HG03442 (cell line): ENCODE measurements around the gene PAM16.
"Not testable (repeated sequence)": the region's sequence is repeated elsewhere in the genome, so short reads cannot be mapped to it uniquely, and the experiment has no call there.

Experiments
- ATAC-seq: cut with Tn5 transposase; IDR thresholded peaks from one replicate; pipeline ENCODE4 v1.9.1; 2021; ENCODE audit warnings: mild to moderate bottlenecking, moderate library complexity; ENCODE audit not compliant: unreplicated experiment

Gene PAM16

DNA sequence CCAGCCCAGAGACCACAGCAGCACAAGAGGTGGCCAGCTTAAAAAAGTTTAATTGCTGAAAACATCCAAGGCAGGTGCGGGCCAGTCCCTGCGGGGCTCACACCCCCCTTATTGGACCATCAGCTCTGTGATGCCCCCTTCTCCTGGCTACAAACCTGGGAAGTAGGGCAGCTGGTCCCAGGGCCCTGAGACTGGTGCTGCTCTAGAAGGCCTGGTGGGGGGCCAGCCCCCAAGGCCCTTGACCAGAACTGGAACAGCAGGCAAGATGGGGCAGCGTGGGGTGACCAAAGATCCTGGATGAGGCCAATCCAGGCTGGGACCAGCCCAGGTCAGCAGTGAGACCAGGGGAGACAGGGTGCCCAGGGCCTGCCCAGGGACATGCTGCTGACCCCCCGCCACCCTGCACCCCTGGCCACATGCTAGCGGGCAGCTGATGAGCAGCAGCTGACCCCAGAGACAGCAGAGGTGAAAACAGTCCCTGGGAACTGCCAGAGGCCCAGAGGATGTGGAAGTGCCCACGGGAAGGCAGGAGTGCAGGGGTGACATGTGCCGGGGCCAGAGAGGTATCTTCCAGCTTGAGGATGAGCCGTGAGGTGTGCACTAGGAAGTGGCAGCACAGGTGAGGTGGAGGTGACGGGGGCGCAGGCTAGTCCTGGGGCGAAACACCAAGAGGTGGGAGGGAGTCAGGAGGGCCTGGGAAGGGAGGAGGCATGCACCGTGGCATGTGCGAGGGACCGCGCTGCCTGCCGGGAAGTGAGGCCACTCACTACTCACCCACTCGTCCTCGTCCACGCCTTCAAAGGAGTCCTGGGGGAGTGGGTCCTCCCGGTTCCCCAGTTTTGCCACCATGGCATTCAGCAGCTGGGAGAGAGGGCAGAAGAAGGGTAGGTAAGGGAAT lies 3.6 kb upstream of the PAM16 start:
- no peak for ATAC-seq

DNA sequence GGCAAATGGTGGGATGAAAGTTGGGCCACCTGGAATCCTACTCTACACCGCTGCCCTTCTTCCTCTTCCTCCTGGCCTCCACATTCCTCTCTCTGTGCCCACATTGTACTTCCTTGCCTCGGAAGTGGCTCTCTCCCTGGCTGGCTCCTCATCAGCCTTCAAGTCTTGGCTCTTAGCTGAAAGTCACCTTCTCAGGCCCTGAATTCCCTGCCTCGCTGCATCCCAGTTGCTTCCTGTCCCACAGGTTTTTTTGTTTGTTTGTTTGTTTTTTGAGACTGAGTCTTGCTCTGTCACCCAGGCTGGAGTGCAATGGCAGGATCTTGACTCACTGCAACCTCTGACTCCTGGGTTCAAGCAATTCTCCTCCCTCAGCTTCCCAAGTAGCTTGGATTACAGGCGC lies 2.6 kb upstream of the PAM16 start:
- no peak for ATAC-seq

DNA sequence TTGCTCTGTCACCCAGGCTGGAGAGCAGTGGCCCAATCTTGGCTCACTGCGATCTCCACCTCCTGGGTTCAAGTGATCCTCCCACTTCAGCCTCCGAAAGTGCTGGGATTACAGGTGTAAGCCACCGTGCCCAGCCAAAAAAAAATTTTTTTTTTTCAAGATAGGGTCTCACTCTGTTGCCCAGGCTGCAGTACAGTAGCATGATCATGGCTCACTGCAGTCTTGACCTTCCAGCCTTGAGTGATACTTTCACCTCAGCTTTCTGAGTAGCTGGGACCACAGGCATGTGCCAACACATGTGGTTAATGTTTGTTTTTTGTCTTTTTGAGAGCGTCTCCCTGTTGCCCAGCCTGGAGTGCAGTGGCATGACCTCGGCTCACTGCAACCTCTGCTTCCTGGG lies 1.7 kb upstream of the PAM16 start:
- no peak for ATAC-seq

DNA sequence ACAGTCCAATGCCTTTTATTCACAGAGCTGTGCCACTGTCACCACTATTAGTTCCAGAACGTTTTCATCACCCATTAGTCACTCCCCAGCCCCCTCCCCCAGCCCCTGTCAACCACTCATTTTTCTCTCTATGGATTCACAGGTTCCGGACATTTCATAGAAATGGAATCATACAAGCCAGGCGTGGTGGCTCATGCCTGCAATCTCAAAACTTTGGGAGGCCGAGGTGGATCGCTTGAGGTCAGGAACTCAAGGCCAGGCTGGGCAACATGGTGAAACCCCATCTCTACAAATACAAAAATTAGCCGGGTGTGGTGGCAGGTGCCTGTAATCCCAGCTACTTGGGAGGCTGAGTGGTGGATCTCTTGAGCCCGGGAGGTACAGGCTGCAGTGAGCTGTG lies 759 bp upstream of the PAM16 start:
- no peak for ATAC-seq

DNA sequence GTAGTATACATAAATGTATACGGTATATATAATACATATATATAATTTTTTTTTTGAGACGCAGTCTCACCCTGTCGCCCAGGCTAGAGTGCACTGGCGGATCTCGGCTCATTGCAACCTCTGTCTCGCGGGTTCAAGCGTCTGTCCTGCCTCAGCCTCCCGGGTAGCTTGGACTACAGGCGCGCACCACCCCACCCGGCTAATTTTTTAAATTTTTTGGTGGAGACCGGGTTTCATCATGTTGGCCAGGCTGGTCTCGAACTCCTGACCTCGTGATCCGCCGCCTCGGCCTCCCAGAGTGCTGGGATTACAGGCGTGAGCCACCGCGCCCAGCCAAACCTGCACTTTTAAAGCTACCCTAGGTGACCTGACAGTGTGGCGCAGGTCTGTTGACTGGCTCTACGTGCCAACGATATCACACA lies 745 bp downstream of the PAM16 start:
- no peak for ATAC-seq

DNA sequence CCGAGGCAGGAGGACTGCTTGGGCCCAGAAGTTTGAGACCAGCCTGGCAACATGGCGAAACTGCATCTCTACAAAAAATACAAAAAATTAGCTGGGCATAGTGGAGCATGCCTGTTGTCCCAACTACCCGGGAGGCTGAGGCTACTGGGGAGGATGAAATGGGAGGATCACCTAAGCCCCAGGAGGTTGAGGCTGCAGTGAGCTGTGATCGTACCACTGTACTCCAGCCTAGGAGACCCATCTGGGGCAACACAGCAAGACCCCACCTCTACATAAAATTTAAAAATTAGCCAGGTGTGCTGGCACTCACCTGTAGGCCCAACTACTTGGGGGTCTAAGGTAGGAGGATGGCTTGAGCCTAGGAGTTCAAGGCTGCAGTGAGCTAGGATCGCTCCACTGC lies 1.8 kb downstream of the PAM16 start:
- ATAC-seq = no peak

DNA sequence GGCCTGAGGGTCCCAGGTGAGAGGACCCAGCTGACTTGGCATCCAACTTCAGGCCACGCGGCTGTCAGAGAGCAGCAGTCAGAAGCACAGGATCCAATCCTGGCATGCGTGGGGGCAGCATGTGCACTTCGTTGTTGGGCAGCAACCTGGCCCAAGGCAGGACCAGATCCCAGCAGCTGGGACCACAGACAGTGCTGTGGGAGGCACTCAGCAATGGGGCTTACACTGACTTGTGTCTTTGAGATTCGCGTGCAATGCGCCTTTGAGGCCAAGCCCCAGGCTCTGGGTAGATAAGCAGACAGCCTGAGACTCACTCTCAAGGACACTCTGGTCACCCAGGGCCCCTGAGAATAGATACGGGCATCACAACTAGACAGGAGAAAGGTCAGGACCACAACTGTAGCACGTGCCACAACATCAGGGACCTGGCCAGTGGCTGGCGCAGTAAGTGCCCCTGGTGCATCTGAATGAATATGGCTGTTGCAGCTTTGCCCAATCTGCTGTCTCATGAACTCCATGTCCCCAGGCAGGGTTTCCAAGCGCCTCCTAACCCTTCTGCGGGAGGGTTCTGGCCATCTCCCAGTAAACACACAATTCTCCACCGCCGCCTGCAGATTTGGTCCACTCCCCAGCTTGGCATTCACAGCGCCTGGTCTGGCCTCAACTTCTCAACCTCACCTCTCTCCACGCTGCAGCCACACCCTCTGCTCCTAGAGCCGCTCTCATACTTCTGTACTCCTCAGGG lies 3.2 kb downstream of the PAM16 start:
- no peak for ATAC-seq

DNA sequence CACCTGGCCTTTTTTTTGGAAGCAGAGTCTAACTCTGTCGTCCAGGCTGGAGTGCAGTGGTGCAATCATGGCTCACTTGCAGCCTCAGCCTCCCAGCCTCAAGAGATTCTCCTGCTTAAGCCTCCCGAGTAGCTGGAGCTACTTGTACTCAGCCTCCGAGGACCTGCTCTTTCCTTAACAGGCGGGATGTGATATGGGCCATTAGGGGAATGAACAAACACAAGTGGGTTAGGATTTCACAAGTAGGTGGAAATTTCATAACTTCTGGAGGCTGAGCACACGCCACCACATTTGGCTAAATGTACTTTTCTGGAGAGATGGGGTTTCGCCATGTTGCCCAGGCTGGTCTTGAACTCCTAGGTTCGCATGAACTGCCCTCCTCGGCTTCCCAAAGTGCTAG lies 4.1 kb downstream of the PAM16 start:
- no peak for ATAC-seq

DNA sequence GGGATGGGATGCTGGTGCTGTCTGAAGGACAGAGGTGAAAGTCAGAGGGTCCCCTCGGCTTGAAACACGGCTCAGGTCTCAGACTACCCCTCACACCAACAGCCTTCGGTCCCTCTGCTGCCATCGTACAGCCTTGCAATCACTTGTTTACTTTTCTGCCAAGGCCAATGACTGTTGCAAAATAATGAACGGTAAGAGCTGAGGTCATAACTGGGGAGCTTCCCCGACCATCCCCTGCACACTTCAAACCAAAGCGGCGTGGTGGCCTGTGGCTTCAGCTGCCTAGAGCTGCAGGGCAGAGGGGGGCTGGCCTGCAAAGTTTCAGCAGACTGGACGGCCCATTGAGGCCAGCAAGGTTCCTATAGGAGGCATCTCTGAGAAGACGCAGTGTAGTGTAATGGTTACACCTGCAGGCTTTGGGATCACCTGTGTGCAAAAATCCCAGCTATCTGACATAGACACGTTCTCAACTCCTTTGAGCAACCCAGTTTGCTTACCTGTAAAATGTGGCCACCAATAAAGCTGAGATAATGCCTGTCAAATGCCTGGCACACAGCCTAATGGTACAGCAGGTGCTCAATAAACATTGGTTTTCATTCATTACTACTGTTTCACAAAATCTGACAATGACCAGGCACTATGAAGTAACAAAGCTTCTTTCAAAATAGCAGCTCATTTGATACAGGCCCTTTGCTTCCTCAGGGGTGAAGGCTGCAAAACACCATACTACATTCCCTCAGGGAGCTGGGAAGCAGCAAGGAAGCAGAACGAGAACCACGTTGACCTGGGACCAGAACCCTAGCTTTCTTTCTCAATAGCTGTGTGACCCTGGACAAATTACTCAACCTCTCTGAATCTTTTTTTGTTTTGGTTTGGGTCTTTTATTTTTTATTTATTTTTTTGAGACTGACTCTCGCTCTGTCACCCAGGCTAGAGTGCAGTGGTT lies 5.0 kb downstream of the PAM16 start:
- no peak for ATAC-seq

DNA sequence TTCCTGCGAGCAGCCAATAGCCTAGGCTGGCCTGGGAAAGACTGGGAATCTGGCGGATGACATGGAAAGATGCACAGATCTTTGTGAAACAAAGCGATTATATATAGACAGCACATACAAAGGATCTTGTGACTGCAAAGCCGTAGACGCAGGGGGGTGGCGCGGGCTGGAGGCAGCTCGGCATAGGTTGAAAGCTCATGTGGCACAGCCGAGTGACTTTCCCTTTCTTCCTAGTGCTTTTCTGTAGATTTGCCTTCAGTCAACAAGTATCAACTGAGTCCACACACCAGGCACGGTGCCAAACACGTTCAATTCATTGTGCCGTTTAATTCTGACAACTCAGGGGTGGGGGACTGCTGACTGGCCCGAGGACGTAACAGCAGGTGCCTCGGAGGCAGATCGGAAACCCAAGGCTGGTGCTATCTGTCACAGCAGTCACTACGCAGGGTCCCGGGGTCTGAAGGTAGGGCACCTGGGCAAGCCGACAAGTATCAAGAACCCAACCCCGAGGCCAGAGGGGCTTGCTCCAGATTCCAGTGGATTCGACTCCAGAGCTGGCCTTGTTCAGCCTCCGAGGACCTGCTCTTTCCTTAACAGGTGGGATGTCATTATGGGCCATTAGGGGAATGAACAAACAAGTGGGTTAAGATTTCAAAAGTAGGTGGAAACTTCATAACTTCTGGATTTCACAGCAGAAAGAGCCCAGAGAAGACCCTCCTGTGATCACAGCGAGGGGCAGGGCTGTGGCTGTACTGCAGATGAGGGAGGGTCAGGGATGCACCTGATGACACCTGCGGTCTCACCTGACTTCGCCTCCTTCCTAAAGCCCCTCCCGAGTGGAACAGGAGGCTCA lies 5.9 kb downstream of the PAM16 start:
- no peak for ATAC-seq

DNA sequence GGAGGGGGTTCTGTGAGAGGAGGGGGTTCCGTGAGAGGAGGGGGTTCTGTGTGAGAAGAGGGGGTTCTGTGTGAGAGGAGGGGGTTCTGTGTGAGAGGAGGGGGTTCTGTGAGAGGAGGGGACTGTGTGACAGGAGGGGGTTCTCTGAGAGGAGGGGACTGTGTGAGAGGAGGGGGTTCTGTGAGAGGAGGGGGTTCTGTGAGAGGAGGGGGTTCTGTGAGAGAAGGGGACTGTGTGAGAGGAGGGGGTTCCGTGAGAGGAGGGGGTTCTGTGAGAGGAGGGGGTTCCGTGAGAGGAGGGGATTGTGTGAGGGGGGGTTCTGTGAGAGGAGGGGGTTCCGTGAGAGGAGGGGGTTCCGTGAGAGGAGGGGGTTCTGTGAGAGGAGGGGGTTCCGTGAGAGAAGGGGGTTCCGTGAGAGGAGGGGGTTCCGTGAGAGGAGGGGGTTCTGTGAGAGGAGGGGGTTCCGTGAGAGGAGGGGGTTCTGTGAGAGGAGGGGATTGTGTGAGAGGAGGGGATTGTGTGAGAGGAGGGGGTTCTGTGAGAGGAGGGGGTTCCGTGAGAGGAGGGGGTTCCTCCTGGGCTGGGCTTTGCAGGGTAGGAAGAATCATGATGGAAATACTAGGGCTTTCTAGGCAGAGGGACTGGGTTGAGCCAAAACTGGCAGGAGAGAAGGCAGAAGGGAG lies 6.7 kb downstream of the PAM16 start:
- ATAC-seq = not testable (repeated sequence)

DNA sequence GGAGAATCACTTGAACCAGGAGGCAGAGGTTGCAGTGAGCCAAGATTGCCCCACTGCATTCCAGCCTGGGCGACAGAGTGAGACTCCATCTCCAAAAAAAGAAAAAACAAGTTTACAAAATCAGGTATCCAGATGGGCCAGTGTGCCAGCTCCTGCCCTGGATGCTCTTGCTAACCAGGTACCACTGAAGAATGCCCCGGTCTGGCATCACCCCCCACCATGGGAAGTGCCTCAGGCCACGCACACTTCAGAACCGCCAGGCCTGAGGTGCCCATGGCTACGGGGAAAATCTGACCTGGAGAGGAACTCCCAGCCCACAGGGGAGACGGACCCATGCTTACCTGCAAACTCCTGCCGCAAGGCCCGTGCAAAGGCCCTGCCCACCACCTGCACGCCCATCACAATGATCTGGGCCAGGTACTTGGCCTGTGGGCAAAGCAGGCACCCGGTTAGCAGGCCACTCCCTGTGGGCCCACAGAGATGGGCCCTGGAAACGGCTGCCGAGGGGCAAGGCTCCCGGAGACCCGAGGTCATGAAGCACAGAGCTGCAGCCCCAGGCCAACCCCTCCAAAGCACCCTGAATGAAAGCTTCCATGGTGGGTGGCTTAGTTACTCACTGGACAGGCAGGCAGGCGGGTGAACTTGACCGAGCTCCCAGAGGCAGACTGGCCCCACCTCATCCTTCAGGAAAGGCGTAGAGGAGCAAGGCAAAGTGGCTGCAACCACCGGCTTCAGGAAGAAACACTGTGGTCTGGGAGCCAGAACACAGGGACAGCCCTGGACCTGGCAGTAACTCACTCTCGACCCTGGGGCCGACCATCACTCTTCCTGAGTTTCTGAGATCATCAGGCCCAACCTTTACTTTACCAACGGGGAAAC lies 8.0 kb downstream of the PAM16 start:
- no peak for ATAC-seq

DNA sequence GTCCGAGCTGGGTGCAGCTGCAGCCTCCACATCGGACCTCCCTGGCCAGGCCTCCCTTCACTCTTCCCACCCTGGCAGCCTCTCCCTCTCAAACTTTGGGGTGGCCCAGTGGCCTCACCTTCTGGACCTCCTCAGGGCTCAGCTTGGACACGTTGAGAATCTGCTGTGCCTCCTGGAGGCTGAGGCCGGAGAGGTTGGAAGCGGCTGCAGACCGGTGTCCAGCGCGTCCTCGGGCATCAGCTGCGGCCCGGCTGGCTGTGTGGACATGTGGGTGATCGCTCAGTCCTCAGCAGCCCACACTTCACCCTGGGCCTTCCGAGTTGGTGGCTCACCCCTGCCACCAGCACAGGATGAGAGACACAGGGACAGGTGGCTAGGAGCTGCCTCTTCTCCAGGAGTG lies 9.9 kb downstream of the PAM16 start:
- ATAC-seq = no peak

DNA sequence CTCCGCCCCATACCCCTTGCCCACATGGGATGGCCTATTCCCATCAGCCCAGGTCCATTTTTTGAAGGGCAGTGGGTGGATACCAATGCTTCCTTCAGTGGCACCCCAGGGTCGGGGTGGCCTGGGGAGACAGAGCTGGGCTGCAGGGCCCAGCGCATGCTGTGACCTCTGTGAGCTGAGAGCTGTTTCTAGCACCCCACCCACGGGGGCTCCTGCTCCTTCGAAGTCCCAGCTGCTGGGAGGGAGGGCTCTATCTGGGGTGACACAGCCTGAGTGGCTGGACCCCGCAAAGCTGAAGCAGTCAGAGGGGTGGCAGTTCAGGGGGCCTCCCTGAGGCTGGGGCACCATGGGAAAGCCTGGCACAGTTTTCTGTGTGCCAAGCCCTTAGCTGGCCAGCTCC lies 10.7 kb downstream of the PAM16 start:
- ATAC-seq = no peak

DNA sequence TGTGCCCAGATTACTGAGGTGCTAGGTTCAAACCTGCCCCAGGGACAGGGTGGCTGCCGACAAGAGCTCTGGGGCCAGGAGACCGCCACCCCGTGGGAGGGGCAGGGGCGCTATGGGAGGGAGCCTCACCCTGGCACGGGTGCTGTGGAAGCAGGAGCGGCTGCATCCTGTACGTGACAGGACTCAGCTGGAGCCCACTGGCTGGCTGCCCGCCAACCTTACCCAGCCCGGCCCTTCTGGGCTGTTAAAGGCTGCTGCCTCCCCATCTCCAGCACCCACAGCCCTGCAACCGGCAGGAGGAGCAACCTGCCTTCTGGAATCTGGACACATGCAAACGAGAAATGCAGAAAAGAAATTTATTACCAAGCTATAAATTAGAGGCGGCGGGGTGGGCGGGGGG lies 11.2 kb downstream of the PAM16 start:
- ATAC-seq = no peak

DNA sequence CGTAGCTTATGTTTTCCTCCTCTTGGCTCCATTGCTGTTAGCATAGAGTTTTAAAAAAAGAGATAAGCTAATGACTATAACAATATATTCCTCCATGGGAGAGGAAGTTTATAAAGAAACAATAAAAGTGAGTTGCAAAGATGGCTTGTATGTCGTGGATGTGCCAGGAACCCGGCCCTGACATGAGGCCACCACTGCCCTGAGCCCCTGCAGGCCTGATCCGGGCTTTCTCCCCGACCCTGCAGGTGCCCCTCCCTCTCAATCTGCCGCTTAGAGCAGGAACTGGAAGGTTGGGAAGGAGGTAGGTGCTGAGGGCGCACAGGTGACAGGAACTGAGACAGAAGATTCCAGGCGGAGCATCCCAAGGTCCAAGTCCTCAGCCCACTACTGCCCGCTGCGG lies 11.7 kb downstream of the PAM16 start:
- ATAC-seq = no peak

DNA sequence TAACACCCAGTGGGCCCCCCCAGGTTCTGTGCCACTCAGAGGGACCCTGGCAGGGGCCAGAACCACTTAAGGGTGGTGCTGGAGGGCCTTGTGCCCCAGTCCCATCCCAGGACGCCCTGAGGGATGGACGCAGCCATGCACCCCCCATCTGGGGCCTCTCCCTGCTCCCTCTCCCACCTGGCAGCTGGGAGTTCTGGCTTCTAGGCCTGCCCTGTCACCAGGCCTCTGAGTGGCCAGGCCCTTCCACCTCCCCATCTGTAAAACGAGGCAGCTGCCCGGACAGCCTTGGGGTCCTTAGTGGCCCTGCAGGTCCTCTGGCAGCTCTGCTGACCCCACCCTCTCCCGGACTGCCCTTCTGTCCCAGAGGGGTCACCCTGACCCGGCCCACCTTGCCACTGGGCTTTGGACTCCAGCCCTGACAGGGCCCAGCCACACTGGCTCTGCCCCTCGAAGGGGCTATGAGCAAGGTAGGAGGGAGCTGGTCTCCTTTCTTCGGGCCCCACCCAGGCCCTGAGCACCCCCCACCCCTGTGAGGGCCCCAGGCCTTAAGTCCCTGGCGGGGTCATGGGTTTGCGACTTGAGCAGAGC lies 12.3 kb downstream of the PAM16 start:
- no peak for ATAC-seq

DNA sequence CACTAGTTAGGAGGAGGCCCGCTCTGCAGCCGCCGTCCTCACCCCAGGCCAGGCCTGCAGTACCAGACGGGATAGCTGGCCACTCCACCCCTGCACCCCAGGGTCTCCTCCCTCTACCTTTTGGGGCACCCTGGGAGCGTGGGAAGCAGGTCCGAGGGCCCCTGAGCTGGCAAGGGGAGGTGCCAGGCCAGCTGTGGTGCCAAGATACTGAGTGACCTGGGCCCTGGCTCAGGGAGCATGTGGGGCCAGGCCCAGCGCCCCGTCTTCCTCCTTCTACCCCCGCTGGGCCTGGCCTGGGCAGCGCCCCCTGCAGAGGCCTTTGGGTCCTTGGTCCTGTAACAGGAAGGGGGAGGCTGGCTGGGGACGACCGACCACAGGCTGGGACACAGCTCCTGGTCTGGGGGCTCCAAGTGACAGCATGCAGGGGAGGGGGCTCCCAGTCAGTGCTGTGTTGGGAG lies 13.0 kb downstream of the PAM16 start:
- ATAC-seq = no peak
